ENCODE measurements around the gene CNTNAP2.

The CNTNAP2 gene

DNA sequence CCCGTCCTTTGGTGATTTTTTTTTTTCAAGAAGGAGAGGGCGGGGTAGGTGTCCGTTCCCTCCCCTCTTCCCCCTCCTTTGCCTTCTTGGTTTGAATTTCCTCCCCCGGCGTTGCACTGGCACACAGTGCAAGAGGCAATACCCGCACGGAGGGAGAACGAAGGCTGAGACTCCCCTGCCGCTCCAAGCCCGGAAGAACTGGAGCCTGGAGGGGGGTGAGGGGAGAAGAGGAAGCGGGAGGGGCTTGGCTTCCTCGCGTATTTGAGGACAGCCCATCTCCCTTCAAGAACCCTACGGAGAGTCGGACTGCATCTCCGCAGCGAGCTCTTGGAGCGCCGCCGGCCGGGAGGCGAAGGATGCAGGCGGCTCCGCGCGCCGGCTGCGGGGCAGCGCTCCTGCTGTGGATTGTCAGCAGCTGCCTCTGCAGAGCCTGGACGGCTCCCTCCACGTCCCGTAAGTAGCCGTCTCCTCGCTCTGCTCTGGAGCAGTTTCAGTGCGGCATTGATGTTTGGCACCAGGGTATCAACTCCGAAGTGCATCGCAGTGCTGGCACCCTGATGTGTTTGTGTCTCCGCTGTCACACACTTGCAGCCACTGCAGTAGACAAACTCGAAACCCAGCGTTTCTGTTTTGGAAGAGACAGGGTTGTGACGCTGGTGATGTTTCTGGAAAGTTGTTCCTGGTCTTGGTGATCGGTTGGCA lies at the start of gene CNTNAP2:
CNTNAP2 (plus strand) TSS at position 281 of the 702 bp plus-strand sequence; CDS start at position 357, 76 bp downstream.
- DNase-seq (ENCODE audit: low read depth) = peak; percentile 70

DNA sequence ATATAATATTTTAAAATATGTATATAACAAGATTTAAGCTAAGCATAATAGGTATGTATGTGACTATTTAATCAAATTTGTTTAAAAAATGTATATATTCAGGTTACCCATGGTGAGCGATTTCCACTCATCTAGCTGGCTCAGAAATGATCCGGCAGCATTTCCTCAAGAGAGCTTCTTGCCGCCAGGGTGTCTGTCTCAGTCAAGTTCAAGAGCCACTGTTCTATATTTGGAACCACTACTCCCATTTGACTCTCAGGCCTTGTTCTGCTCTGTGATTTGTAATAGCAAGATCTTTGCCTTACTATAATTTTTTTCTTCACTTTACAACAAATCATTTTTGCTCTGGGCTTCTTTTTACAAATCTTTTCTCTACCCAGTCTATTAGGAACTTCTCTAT lies 48.7 kb upstream of the CNTNAP2 start:
- DNase-seq (ENCODE audit: low read depth) = no peak

DNA sequence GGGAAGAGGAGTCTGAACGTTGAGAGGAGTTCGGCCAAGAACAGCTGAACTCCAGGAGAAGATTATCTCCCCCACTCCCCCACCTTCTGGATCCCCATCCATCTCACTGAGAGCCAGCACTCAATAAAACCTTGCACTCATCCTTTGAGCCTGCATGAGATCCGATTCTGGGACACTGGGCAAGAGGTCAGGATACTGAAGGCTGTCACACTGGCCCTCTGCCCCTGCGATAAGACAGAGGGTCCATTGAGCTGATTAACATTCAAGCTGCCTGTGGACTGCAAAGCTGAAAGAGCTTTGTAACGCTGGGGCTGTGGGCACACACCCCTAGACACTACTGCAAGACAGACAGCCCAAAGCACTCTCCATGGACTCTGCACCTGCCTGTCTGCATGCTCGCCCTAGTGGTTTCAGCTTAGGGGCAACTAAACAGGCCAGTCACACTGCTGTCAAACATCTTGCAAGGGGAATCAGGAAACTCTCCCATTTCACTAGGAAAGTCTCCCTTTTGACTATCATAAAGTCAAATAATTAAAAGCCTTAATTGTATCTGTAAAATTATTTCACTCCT lies 42.3 kb upstream of the CNTNAP2 start:
- DNase-seq (ENCODE audit: low read depth) = no peak

DNA sequence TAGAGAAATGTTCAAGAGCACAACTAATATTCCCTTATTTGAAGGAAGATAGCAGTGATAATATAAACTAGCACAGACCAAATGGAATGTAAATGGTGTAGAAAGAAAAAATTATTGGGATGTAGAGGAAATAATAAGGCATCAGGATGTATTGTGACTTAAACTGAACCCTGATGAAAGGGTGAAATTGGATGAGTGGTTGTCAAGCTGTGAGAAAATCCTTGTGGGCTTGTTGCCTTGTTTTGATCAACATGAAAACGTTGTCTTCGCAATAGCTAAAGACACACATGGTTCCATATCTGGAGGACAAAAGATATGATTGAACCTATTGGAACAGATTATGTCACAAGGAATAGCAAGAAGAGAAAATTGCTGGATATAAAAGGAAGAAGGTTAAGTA lies 40.3 kb upstream of the CNTNAP2 start:
- DNase-seq (ENCODE audit: low read depth) = no peak

DNA sequence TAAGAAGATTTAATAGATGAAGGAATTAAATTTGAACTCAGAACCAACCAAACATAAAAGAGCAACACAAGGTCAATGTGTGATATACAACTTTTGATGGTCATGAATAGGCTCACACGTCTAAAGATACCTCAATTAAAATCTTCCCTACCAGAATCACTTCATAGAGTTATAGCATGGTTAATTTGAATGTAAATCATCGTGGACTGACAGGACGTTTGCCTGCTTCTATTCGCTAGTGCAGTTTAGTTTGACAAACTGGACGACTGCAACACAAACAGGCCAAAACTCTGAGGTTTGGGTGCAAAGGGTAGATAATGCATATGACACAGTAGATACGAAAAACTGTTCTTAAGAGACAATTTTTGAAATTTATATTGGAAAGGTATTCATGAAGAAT lies 32.5 kb upstream of the CNTNAP2 start:
- DNase-seq (ENCODE audit: low read depth) = no peak

DNA sequence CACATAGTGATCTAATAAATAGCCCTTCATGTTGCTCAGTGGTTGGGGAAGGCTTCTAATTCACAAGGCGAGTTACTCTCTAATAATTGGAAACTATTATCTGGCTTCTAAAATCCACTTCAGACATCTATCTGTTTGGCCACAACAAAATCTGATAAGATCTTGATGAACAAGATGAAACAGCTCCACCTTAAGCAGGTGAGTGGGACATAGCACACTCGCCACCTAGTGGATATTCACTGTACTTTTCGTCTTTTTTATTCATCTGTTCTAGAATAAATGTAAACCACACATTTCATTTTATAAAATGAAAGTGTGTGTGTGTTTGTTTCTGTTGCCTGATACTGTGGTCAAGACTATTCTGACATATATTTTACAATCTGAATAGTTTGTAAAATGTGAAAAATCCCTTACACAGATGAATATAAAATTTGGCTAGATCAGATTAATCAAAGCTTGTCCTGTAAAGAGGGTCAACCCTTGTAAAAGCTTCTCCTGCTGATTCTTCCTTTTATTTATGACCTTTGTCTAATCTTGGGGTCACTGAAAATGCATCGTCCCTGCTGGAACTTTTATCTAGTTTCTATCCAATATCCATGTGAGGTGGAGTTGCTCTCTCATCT lies 26.5 kb upstream of the CNTNAP2 start:
- DNase-seq (ENCODE audit: low read depth) = peak; percentile 28

DNA sequence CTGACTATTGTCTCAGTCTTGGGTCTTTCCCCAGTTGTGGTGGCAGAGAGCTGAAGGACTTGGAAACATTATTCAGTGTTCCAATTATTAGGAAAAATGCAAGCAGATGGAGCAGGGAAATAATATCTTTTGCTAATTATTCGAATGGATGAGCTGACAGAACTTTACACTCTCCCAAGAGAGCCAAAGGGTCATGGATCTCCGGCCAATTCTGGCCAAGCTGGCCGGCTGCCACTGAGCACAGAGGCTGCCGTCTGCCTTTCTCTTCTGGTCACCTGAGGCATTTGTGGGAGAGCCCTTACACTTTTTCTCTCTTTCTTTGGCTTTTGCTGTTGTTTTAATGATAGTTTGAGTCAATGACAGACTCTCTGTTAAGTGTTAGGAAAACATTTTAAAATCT lies 22.2 kb upstream of the CNTNAP2 start:
- DNase-seq (ENCODE audit: low read depth) = no peak

DNA sequence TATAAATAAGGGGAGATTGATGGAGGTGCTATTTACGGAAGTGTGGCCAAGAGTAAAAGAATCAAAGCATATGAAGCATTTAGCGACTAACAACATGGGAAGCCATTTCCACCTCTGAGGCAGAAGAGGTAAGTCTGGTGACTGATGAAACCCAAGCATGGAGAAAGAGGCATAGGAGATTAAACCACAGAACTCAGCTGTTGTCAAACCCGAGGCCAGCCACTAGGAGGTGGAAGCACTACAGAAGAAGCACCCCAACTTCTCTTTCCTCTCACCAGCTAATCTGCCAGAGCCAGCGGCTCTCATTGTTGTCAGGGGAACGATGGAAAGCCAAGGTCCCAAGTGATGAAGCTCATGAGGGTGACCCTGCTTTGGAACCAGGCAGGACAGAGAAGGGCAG lies 19.6 kb upstream of the CNTNAP2 start:
- DNase-seq (ENCODE audit: low read depth) = no peak

DNA sequence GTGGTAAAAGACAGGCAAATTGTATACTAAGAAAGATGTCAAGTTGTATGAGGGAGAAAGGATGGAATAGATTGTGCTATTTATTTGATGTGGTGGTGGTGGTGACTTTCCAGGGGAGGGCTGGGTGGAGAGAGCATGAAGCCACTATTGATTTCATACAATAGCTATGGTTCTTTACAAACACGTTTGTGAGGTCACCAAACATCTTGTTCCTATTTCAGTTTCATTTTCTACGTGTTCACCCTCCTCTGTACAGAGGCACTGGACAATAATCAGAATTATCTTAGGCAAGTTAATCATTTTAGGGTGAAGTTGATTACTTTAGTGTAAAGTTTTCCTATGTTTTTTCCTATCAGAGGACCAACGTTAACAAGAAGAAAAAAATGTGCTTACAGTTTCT lies 10.3 kb upstream of the CNTNAP2 start:
- DNase-seq (ENCODE audit: low read depth) = no peak

DNA sequence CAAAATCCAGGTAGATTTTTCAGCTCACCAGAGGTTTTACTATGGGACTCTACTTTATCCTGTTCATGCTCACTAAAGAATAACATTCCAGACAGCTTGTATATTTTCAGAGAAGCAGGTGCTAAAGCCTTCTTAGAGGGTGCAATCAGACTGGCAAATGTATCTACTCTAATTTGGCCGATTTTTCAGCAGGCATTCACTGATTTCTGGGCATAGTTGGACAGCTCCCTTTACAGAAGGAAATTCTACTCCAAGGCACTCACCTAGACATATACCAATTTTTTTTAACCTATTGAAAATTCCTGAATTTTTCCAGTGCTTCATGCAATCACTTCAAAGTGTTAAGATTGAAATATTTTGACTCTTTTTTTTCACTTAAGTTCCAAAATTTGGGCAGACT lies 3.8 kb upstream of the CNTNAP2 start:
- DNase-seq (ENCODE audit: low read depth) = no peak

DNA sequence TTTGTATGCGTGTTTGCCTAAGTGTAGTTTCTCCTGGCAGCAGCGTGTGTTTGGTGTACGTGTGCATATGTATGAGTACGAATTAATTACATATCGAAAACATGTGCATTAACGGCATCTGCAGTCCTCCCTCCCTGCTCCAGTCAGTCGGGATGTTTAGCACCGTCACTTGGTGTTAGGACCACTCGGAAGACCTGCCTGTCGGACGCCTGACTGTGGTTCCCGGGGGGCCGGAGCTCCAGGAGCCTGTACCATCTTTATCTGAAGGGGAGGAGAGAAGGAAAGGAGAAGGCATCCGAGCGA lies 1.1 kb upstream of the CNTNAP2 start:
- no peak for DNase-seq (ENCODE audit: low read depth)

DNA sequence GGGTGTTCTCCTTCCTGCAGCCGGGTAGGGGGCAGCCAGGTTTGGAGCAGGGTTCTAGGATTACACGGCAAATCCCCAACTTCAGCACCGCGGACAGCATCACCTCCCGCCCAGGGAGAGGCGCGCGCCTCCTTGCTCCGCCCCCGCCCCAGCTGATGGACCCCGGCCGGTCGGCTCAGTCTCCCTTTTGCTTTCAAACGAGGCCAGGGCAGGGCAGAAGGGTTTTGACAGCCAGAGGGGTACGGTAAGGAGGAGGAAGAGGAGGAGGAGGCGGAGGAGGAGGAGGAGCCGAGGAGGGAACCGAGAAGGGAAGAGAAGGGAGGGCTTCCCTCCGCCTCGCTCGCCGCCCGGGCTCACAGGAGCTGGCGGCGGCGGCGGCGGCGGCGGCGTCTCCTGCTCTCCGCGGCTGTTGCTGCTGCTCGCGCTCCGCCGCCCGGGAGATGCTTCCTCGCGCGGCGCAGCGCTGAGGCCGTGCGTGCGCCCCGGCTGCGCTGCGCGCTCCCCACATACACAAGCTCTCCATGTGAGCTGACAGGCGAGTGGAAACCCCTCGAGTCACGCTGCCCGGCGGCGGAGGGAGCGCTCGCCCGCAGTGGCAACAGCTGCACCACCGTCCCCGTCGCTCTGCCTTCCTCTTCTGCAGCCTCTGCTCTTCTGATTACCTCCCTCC lies 615 bp upstream of the CNTNAP2 start:
- peak; percentile 46 for DNase-seq (ENCODE audit: low read depth)

DNA sequence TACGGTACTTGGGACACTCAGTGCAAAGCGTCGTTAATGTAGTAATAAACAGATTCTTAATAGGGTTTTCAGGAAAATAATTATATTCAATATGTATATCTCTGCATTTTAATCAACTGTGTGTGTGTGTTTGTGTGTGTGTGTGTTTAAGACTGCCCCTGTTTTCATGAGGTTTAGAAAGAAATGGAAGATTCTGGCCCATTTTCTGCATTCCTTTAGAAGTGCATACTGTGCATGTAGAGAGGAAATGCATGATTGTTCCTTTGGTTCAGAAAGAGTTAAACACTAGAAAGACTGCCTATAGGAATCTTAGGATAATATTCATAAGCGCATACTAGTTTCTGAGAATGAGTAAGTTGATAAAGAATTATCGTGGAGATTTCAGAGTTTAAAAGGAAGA lies 975 bp downstream of the CNTNAP2 start:
- DNase-seq (ENCODE audit: low read depth) = no peak

DNA sequence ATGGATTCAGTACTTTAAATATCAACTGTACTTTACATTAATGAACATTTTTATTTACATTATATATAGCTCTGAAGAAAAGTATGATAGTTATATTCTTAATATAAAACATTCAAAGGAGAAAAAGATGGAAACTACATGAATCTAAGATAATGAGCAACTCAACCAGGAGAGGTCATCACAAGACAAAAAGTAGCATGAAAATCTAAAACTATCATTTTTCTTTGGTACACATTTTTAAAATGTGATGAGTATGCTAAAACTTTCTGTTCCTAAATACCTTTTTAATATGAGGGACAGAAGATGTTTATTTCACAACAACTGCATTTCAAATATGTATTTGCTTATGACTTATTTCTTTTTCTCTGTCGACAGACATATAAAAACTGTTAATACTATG lies 2.4 kb downstream of the CNTNAP2 start:
- DNase-seq (ENCODE audit: low read depth) = no peak

DNA sequence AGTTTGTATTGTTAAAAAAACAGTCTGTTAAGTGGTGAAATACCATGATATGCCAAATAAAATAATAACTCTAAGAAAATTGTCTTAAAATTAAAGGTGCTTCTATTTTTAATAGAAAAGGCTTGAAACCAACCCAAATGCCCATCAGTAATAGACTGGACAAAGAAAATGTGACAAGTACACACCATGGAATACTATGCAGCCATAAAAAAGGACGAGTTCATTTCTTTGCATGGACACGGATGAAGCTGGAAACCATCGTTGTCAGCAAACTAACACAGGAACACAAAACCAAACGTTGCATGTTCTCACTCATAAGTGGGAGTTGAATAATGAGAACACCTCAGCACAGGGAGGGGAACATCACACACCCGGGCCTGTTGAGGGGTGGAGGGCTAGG lies 7.1 kb downstream of the CNTNAP2 start:
- no peak for DNase-seq (ENCODE audit: low read depth)

DNA sequence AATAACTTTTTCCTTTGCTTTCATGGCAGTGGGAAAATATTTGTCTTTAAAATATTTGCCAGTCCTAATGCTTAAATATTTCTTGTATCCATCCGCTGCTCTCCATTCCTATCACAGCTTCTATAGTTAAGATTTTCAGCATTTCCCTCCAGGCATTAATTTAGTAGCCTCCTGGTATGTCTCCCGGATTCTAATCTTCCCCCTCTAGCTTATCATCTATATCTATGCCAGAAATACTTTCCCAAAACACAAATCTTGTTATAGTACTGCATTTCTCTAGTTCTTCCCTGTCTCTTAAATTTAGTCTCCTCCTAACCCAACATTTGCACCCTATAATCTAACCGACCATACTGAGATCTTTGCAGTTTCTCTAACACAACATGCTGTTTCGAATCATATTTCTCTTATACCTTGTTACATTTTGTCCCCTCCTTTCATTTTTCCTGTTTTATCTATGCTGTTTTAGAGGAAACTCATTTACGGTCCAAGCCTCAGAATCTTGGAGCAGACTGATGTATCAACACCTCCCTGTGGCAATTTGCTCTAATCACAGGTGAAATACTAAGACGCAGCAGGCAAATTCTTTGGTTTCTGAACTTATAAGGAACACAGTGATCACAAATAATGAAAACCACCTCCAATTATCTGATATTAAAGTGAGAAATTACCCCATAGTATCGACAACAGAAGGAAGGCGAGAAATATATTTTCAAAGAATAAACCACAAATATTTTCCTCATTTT lies 10.3 kb downstream of the CNTNAP2 start:
- DNase-seq (ENCODE audit: low read depth) = no peak

DNA sequence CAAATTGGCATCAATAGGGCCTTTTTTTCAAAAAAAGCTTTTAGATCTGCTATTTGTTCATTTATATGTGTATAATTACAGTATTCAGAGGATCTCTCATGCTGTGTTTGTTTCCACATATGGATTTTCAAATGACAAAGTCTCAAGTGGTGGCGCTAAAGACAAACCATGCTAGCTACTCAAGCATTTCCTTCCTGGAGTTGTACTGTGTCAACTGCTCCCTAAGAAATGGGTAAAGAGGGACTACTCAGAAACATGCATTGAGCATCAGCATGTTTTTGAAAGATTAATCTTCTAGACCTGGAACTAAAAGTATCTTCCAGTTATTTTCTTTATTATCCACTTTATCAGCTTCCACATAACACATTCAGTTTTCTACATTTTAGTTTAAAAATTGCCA lies 12.7 kb downstream of the CNTNAP2 start:
- DNase-seq (ENCODE audit: low read depth) = no peak

DNA sequence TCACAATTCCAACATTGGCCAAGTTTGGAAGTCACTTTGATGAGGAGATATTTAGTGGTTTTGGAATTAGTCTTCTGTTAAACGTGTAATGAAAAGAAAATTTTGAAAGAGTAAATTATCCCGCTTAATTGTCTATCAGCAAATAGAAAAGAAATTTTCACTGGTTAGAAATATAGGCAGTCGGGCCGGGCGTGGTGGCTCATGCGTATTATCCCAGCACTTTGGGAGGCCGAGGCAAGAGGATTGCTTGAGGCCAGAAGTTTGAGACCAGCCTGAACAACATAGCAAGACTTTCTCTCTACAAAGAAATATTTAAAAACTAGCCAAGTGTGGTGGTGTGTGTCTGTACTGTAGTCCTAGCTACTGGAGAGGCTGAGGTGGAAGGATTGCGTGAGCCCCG lies 13.4 kb downstream of the CNTNAP2 start:
- DNase-seq (ENCODE audit: low read depth) = no peak

DNA sequence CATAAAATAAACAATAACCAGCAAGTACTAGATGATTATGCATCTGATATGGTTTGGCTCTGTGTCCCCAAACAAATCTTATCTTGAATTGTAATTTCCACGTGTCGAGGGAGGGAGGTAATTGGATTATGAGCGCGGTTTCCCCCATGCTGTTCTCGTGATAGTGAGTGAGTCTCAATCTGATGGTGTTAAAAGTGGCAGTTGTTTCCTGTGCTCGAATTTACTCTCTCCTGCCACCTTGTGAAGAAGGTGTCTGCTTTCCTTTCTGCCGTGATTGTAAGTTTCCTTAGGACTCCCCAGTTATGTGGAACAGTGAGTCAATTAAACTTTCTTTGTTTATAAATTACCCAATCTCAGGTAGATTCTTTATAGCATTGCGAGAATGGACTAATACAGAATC lies 15.1 kb downstream of the CNTNAP2 start:
- no peak for DNase-seq (ENCODE audit: low read depth)

DNA sequence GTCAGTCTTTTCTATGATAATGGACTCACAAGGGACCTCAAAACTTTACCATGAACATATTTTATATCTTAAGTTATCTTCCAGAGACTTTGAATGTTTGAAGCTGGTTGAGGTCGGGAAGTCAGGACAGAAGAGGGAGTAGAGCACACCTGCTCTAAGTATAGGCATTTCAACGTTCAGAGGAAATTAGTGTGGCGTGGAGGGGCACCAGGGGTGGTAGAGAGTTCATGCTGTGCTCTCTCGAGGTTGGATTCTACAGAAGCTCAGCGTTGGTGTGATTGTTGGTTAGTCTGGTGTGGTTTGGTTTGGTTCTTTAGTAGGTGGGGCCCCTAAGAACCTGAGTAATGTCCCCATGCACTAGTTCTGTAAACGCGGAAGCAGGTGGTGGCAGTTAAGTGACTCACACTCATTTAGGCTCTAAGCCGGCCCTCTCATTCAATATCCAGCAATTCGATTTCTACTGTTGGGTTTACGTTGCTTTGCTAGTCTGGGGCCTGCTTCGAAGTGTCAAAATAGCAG lies 19.8 kb downstream of the CNTNAP2 start:
- no peak for DNase-seq (ENCODE audit: low read depth)

DNA sequence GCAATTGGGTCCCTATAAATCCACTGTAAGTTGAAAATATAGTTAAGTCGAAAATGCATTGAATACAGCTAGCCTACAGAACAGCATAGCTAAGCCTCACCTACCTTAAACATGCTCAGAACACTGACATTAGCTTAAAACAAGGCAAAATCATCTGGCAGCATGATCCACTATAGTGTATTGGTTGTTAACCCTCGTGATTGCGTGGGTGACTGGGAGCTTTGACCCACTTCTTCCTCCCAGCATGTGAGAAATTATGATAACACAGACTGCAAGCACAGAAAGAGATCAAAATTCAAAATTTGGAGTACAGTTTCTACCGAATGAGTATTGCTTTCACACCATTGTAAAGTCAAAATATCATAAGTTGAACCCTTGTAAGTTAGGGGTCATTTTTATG lies 22.3 kb downstream of the CNTNAP2 start:
- no peak for DNase-seq (ENCODE audit: low read depth)

DNA sequence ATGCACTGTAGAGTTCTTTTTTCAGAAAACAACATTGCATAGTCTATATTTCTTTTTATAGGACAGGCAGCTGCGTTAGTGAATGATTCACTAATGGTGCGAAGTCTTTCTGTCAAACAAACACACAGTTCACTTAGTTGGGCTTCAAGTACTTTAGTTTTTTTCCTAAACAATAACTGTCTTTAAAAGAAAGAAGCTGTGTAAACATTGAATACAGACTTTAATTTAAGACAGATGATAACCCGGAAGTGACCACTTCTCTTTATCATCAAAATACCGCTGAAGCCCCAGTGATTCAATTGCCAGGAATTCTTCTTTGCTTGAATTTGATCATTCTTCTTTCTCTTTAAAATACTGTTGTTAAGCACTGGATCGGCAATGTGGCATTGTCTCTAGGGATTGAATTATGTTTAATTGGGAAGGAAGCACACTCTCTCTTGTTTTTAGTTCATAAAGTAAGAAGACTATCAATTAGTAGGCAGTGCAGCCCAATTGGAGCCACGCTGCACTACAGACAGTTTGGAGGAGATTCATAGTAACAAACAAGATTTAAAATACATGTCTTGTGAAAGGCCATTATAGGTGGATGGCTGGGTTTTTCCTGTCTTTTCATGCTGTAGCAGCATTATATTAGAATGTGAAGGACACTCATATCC lies 30.4 kb downstream of the CNTNAP2 start:
- DNase-seq (ENCODE audit: low read depth) = peak; percentile 77
